SK-N-SH (cell line): ENCODE data around the gene YPEL1. TPM values are rescaled to one million over a fixed set of nuclear protein-coding genes. Genes with fewer than 3 reads are reported as not detected.

Experiments used
- CTCF ChIA-PET: fragments of 300-600, 350-600 bp; formaldehyde crosslinking; extraction: SDS; loops from one replicate; lab custom pipeline; 2021; lab: Yijun Ruan, JAX
- POLR2A ChIA-PET: fragments of 350-600 bp; sonication (Branson Sonifier 250); formaldehyde crosslinking; extraction: SDS; loops from one replicate; lab custom pipeline; 2020; ENCODE audit warnings: antibody characterized with exemption, inconsistent platforms; lab: Yijun Ruan, JAX
- DNase-seq: peaks from one replicate; pipeline ENCODE4 v3.0.0; 2012
- H2AFZ ChIP-seq: fragments of 200-600 bp; sonication (generic); 2 replicates; pipeline ENCODE4 v1.8.1; 2016; ENCODE audit warnings: antibody characterized with exemption, mild to moderate bottlenecking, low read depth
- H3F3A ChIP-seq: fragments of 200-600 bp; sonication (generic); replicated peaks from 2 replicates; pipeline ENCODE3; 2016; ENCODE audit warnings: antibody characterized with exemption, mild to moderate bottlenecking; ENCODE audit not compliant: insufficient read depth
- H3K27ac ChIP-seq, 2 experiments: fragments of 200-500 bp in 1 of 2; fragments of 200-600 bp in 1 of 2; sonication (Bioruptor generic) in 1 of 2; sonication (generic), shearing (Covaris generic) in 1 of 2; 2 replicates each; pipeline versions ENCODE4 v1.5.1 to v1.6.1; 2014 to 2016; ENCODE audit warnings: low read depth in 2 of 2, inconsistent platforms in 1 of 2, low read length in 1 of 2, mild to moderate bottlenecking in 1 of 2, mixed read lengths in 1 of 2
- H3K27me3 ChIP-seq: fragments of 200-600 bp; sonication (generic), shearing (Covaris generic); 2 replicates; pipeline ENCODE4 v1.6.1; 2016; ENCODE audit warnings: mixed run types; ENCODE audit not compliant: insufficient read depth
- H3K36me3 ChIP-seq, 2 experiments: fragments of 200-500 bp in 1 of 2; fragments of 200-600 bp in 1 of 2; sonication (Bioruptor generic) in 1 of 2; sonication (generic) in 1 of 2; replicated peaks in 1 of 2; 2 replicates each; pipeline versions ENCODE3 to v1.5.1; 2014 to 2016; ENCODE audit warnings: low read length in 1 of 2, mild to moderate bottlenecking in 1 of 2; ENCODE audit not compliant: insufficient read depth in 2 of 2, control insufficient read depth in 1 of 2
- H3K4me1 ChIP-seq, 2 experiments: fragments of 200-500 bp in 1 of 2; fragments of 200-600 bp in 1 of 2; sonication (Bioruptor generic) in 1 of 2; sonication (generic), shearing (Covaris generic) in 1 of 2; 2 replicates each; pipeline versions ENCODE4 v1.5.1 to v1.6.1; 2014 to 2016; ENCODE audit warnings: low read depth in 1 of 2, low read length in 1 of 2, mixed run types in 1 of 2; ENCODE audit not compliant: insufficient read depth in 2 of 2, control insufficient read depth in 1 of 2
- H3K4me2 ChIP-seq: fragments of 200-600 bp; sonication (generic), shearing (Covaris generic); 2 replicates; pipeline ENCODE4 v1.6.1; 2017; ENCODE audit warnings: mixed run types
- H3K4me3 ChIP-seq, 2 experiments: fragments of 200-500 bp in 1 of 2; fragments of 200-600 bp in 1 of 2; sonication (Bioruptor generic) in 1 of 2; sonication (generic), shearing (Covaris generic) in 1 of 2; 2 replicates each; pipeline versions ENCODE4 v1.5.1 to v1.8.1; 2014 to 2016; ENCODE audit warnings: low read depth in 2 of 2, inconsistent platforms in 1 of 2, low read length in 1 of 2, mild to moderate bottlenecking in 1 of 2, mixed read lengths in 1 of 2, moderate library complexity in 1 of 2
- H3K79me2 ChIP-seq: fragments of 200-600 bp; sonication (generic); 2 replicates; pipeline ENCODE4 v1.8.1; 2017; ENCODE audit warnings: mild to moderate bottlenecking; ENCODE audit not compliant: insufficient read depth
- H3K9ac ChIP-seq: fragments of 200-600 bp; sonication (generic); 2 replicates; pipeline ENCODE4 v1.6.1; 2017; ENCODE audit warnings: mixed run types
- H3K9me2 ChIP-seq: fragments of 200-600 bp; sonication (generic); 2 replicates; pipeline ENCODE4 v1.6.1; 2017; ENCODE audit warnings: mixed run types
- H3K9me3 ChIP-seq: fragments of 200-600 bp; sonication (generic); 2 replicates; pipeline ENCODE4 v1.6.1; 2017; ENCODE audit warnings: mixed run types, mild to moderate bottlenecking, moderate library complexity
- H4K20me1 ChIP-seq: fragments of 200-600 bp; sonication (generic); 2 replicates; pipeline ENCODE4 v1.6.1; 2017; ENCODE audit warnings: mild to moderate bottlenecking, mixed run types; ENCODE audit not compliant: insufficient read depth
- CHD2 ChIP-seq: fragments of 150-350 bp; IDR thresholded peaks from 2 replicates; pipeline ENCODE4 v1.6.1; 2018; ENCODE audit warnings: low read length; ENCODE audit not compliant: partially characterized antibody
- EZH2phosphoT487 ChIP-seq: fragments of 200-600 bp; sonication (generic); IDR thresholded peaks from 2 replicates; pipeline ENCODE4 v1.6.1; 2017; ENCODE audit warnings: low read depth, mixed run types, mild to moderate bottlenecking, antibody characterized with exemption, moderate library complexity, borderline replicate concordance
- FOSL2 ChIP-seq: IDR thresholded peaks from 2 replicates; pipeline ENCODE4 v1.4.0; 2012; ENCODE audit warnings: low read depth, mild to moderate bottlenecking, moderate library complexity, borderline replicate concordance
- FOXM1 ChIP-seq: IDR thresholded peaks from 2 replicates; pipeline ENCODE4 v1.4.0; 2012; ENCODE audit warnings: low read depth, mild to moderate bottlenecking
- GATA2 ChIP-seq: sonication (generic); formaldehyde crosslinking; IDR thresholded peaks from 2 replicates; pipeline ENCODE4 v1.5.0; 2020; ENCODE audit warnings: mild to moderate bottlenecking, missing genetic modification reagents
- MEF2A ChIP-seq: IDR thresholded peaks from 2 replicates; pipeline ENCODE4 v1.4.0; 2012; ENCODE audit warnings: low read depth, borderline replicate concordance
- POLR2AphosphoS5 ChIP-seq: IDR thresholded peaks from 2 replicates; pipeline ENCODE4 v1.6.1; 2012; ENCODE audit warnings: low read depth, low read length
- REST ChIP-seq: IDR thresholded peaks from 2 replicates; pipeline ENCODE4 v1.6.1; 2012; ENCODE audit warnings: mild to moderate bottlenecking, low read depth, low read length, moderate library complexity
- RXRA ChIP-seq: IDR thresholded peaks from 2 replicates; pipeline ENCODE4 v1.4.0; 2012; ENCODE audit warnings: low read depth, mild to moderate bottlenecking, borderline replicate concordance
- SIN3A ChIP-seq: IDR thresholded peaks from 2 replicates; pipeline ENCODE4 v1.6.1; 2012; ENCODE audit warnings: low read depth, mild to moderate bottlenecking, low read length, moderate library complexity, borderline replicate concordance
- SMC3 ChIP-seq: IDR thresholded peaks from 2 replicates; pipeline ENCODE4 v1.6.1; 2012; ENCODE audit warnings: low read depth, low read length, improper control_type of control experiment
- TAF1 ChIP-seq: IDR thresholded peaks from 2 replicates; pipeline ENCODE4 v1.6.1; 2012; ENCODE audit warnings: low read depth, mild to moderate bottlenecking, low read length, moderate library complexity, borderline replicate concordance
- TCF12 ChIP-seq: IDR thresholded peaks from 2 replicates; pipeline ENCODE4 v1.4.0; 2012
- USF1 ChIP-seq: IDR thresholded peaks from 2 replicates; pipeline ENCODE4 v1.4.0; 2012; ENCODE audit warnings: low read depth, borderline replicate concordance
- YY1 ChIP-seq: IDR thresholded peaks from 2 replicates; pipeline ENCODE4 v1.4.0; 2012; ENCODE audit warnings: low read depth, mild to moderate bottlenecking
- ZBTB33 ChIP-seq: IDR thresholded peaks from 2 replicates; pipeline ENCODE4 v1.4.0; 2012; ENCODE audit warnings: low read depth, borderline replicate concordance
- WGBS: methylation state at CpG from one replicate; pipeline ENCODE4 v1.1.6; 2017; ENCODE audit warnings: low lambda C conversion rate; 5-methylcytosine and 5-hydroxymethylcytosine counted together
- polyA plus RNA-seq, 3 experiments: library from polyadenylated mRNA; depleted of rRNA; stranded (reverse); fragments of >200 nt; gene quantifications; 2 replicates each; pipeline ENCODE4 v1.2.3, GENCODE V29; 2012

The YPEL1 gene
- polyA plus RNA-seq, 1 of the 3 experiments (the other 2 are of a cell fraction): 2.4 TPM

GRCh38 chr22:21673534-21674321 lies 61.9 kb downstream of the YPEL1 start:
- H3K27me3 ChIP-seq: no peaks in the 10 kb centered on the region
- no peak overlapping the region for H3K4me2 ChIP-seq
- H3K9me3 ChIP-seq: no peaks in the 10 kb centered on the region
- no peaks in the 10 kb centered on the region for H3K9me2 ChIP-seq
- TF ChIP-seq YY1 (no peak), TCF12 (no peak)
- H3K4me3 ChIP-seq: no peak overlapping the region
- H3K4me1 ChIP-seq: no peaks in the 10 kb centered on the region
- ChIA-PET CTCF (interaction anchor here (0.7 to 1.1 kb wide), 2 partner anchors 31 to 264 kb away, joined by 3 read pairs; no protein-coding TSS in a partner anchor), POLR2A (interaction anchor here (1.2 kb wide), 1 partner anchor 8 kb away, joined by 3 read pairs; the partner anchor contains the start of gene PPIL2)
- WGBS: 98% methylated on average over 9 of the region's 12 CpGs
- DNase-seq: no peak
- H4K20me1 ChIP-seq: no peaks in the 10 kb centered on the region
- no peak overlapping the region for H3K27ac ChIP-seq
- H2AFZ ChIP-seq: no peak overlapping the region
- H3K9ac ChIP-seq: no peak overlapping the region
- H3F3A ChIP-seq: no peaks in the 10 kb centered on the region
- H3K36me3 ChIP-seq: peaks cover 33 to 60% of the 10 kb centered on the region in 2 experiments
- peaks cover 20% of the 10 kb centered on the region; the same call in 1 of the 2 replicates for H3K79me2 ChIP-seq

GRCh38 chr22:21672107-21672629 lies 63.4 kb downstream of the YPEL1 start:
- TF ChIP-seq MEF2A: no peak
- TF ChIP-seq CHD2: no peak
- TF ChIP-seq RXRA: no peak
- TF ChIP-seq EZH2phosphoT487: no peak
- TF ChIP-seq TAF1: no peak
- no peak for TF ChIP-seq REST
- no peak for TF ChIP-seq GATA2
- TF ChIP-seq USF1: no peak
- TF ChIP-seq SMC3: no peak
- TF ChIP-seq POLR2AphosphoS5: no peak
- TF ChIP-seq SIN3A: no peak
- no peak for TF ChIP-seq ZBTB33
- TF ChIP-seq FOXM1: no peak
- no peak for TF ChIP-seq FOSL2
- no peak overlapping the region for H3K9ac ChIP-seq
- H4K20me1 ChIP-seq: no peaks in the 10 kb centered on the region
- no peak for DNase-seq
- no peak overlapping the region for H2AFZ ChIP-seq
- ChIA-PET CTCF (interaction anchor here (1.1 to 2.0 kb wide), 3 partner anchors 25 to 266 kb away, joined by 4 to 5 read pairs (median 4); partner anchors contain the start of gene SDF2L1), POLR2A (interaction anchor here (0.6 kb wide), 1 partner anchor 27 kb away, joined by 3 read pairs; no protein-coding TSS in a partner anchor)
- WGBS: 92% methylated on average over 6 of the region's 6 CpGs
- H3K9me3 ChIP-seq: no peaks in the 10 kb centered on the region
- peaks cover 31% of the 10 kb centered on the region for H3K79me2 ChIP-seq
- no peak overlapping the region for H3K4me3 ChIP-seq
- no peak overlapping the region for H3K27ac ChIP-seq
- peaks cover 33 to 60% of the 10 kb centered on the region in 2 experiments for H3K36me3 ChIP-seq
- no peaks in the 10 kb centered on the region for H3F3A ChIP-seq
- no peaks in the 10 kb centered on the region for H3K27me3 ChIP-seq
- no peaks in the 10 kb centered on the region; a peak in 1 of 4 replicates for H3K4me1 ChIP-seq
- H3K4me2 ChIP-seq: no peak overlapping the region
- no peaks in the 10 kb centered on the region for H3K9me2 ChIP-seq
